GM19239 (cell line): ENCODE results near the gene ACOX3.
"Not testable (repeated sequence)": the region's sequence is repeated elsewhere in the genome, so short reads cannot be mapped to it uniquely, and the experiment has no call there.

Experiments used
- DNase-seq: peaks from one replicate; pipeline ENCODE4 v3.0.0; 2011; ENCODE audit warnings: low spot score; ENCODE audit not compliant: insufficient read length
- FAIRE-seq: peaks from 2 replicates; lab custom pipeline; 2011; peaks lifted over from hg19 to GRCh38; lab: Jason Lieb, UNC

ACOX3 gene

GRCh38 chr4:8345053-8345945 lies 95.2 kb downstream of the ACOX3 start:
- DNase-seq (no peak), FAIRE-seq (no peak)

- FAIRE-seq, result no peak
- DNase-seq, result no peak
Observed at GRCh38 chr4:8344377-8344776, 96.1 kb downstream of the ACOX3 start.

- FAIRE-seq, result no peak
Observed at GRCh38 chr4:8343967-8344331, 96.6 kb downstream of the ACOX3 start.

DNA sequence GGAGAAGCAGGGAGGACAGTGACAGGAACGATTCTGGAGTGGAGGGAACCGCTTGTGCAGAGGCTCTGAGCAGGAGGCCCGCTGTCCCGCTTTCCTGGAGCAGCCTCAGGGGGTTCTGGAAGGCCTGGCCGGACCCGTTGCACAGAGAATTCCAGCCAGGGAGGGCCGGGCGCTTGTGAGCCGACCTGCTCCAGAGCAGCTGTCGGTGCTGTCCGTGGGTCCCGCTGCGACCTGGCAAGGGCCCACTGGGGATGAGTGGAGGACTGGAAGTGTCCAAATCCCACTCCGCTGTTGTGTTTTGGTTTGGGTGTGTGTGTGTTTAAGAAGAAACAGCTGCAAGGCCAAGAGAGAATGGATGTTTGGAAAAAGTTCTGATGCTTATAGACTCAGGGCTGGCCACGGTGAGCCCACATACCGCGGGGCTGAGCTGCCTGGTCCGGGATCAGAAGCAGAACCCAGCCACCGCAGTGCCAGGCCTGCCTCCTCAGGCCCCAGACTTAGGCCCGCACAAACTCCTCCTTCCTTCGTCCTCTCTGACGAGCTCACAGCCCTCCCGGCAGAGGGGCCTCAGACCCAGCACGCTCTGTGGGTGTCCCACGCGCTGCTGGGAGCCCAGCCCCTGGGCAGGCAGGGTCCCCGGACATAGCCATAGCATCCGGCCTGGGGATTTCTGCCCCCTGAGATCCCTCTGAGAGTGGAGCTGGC lies 97.1 kb downstream of the ACOX3 start:
- FAIRE-seq (no peak), DNase-seq (no peak)

More at GRCh38 chr4:8343967-8344331, 96.6 kb downstream of the ACOX3 start:
- no peak for DNase-seq

DNA sequence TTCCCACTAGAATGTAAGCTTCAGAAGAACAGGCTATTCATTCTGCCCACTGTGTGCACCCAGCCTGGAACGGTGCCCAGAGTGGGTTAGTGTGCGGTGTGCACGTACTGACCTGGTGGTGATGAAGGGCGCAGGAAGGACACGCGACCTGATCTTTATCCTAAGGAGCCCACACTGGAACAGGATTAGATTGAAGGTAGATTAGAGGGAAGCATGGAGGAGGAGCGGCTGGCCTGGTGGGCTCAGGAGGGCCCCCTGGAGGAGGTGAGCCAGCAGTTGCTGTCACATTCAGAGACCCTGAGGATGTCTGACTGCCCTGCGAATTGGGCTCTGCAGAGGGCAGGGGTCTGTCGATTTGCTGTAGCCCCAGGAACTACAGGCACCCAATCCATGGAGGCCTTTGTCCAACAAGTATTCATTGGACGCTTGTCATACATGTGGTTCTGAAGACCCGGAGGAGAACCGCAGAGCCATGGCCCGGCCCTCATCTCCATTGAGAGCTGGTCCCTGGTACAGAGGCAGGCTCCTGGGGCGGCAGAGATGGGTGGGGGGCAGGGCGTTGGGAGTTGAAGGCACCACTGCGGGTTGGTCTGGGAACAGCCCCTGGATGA lies 97.8 kb downstream of the ACOX3 start:
- FAIRE-seq (no peak), DNase-seq (no peak)

GRCh38 chr4:8341691-8342090 lies 98.8 kb downstream of the ACOX3 start:
- FAIRE-seq (no peak), DNase-seq (no peak)

GRCh38 chr4:8341281-8341680 lies 99.2 kb downstream of the ACOX3 start:
- DNase-seq, FAIRE-seq: not testable (repeated sequence)

- FAIRE-seq (no peak), DNase-seq (no peak)
Observed at GRCh38 chr4:8340781-8341241, 99.7 kb downstream of the ACOX3 start.

DNA sequence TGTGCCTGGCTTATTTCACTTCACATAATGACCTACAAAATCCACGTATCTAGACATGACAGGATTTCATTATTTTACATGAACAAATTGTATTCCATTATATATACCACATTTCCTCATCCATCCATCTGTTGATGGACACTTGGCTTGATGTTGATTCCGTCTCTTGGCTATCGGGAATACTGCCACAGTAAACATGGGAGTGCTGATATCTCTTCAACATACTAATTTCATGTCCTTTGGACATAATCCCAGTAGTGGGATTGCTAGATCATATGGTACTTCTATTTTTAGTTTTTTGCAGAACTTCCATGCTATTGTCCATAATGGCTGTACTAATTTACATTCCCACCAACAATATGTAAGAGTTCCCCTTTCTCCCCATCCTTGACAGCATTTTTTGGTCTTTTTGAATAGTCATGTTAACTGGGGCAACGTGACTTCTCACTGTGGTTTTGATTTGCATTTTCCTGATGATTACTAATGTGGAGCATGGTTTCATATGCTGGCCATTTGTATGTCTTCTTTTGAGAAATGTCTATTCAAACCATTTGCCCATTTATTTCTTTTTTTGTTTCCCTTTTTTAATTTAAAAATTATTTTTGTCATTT lies 102.1 kb downstream of the ACOX3 start:
- FAIRE-seq (no peak), DNase-seq (no peak)

DNA sequence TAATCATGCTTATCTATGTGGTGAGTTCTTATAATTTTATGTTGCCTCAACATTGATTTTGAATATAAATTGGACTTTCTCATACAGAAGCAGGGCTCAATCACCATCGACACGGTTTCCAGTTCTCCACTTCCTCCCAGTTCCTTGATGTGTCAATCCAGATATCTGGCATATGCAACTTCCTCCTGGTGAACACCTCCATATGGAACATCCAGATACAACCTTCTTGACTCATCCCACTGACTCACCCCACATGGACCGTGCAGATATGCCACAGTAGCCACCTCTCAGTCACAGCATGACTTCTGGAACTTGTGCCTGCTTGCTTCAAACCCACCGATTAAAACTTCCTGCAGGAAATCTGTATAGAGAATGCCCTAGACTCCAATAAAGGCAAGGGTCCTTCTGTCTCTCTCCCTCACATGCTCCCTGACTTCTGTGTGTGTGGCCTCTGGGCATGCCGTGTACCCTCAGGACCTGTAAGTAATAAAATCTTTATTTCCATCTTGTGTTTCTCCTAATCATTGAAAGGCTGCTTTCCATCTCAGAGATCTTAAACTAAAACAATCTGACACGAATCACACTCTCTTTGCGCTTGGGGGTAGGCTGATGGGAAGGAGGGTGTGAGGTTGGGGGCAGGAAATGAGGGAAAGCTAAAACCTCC lies 104.0 kb downstream of the ACOX3 start:
- no peak for FAIRE-seq
- DNase-seq, result no peak

DNA sequence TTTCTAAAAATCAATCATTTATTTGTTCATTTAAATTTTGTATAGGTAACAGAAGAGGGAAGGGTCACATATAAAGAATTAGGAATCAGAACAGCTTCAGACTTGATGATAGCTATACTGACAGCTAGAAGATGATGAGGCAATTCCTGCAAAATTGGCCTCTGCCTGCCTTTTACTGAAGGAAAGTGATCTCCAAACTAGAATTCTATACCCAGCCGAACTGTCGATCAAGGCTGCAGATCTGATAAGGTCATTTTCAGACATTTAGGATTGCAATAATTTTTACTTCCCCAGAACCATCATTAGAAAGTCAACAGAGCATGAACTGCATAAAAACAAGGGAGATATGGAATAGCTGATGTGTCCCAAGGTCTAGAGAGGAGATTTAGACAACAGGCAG lies 104.7 kb downstream of the ACOX3 start:
- FAIRE-seq (no peak), DNase-seq (no peak)

DNA sequence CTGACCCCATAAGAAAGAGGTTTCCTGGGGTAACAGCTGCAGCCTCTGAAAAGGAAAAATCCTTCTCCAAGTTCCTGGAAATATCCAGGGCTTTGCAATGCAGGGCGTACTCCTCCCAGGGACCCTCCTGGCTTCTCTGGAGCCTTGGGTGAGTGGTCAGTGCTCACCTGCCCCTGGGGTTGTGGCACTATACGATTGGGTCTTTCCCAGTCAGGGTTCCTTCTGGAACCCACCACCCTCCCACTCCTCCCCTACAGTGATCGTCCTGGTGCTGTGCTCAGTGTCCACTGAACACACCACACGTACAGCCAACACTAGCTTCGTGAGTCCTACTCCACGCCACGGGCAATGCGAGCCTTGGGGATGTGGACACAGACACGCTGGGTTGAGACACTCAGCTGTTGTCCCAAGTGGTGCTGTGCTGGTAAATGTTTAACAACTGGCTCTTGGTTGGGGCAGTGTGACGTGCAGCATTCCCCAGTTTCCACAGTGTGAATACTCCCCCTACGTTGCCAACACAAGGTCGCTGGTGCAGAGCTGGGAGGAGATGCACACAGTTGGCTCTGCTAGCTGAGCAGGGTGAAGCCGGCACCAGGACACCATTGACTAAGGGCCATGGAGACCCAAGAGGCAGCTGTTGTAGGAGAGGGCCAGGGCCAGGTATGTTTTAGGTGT lies 105.6 kb downstream of the ACOX3 start:
- DNase-seq, result no peak
- no peak for FAIRE-seq

DNA sequence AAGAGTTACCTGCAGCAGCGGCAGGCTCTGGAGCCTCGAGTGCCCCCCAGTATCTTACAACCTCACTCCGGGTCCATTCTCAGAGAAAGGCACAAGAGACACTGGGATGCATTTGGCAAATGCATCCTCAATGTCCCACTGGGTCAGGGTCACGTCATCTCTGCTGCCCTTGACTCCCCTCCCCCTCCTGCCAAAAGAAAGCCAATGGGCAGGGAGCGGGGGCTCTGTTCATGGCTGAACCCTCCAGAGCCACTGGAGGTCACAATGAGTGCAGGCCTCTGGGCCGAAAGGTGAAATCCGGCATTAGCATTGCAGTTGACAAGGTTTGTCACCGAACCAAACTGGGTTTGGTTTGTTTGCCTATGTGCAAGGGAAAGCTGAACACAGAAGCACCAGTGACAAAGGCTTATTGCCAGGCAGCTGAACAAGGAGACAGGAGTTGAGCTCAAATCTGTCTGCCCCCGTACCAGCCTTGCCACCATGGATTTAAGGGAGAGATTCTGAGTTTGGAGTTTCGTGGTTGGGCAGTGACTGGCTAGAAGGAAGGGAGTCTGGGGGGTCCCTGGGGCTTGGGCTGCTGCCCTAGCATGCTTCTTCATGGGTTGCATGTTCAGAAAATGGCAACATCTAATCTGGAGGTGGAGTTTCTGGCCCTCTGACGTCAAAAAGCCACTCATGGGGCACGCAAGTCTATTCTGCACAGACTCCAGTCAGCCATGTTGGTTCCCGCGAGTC lies 106.6 kb downstream of the ACOX3 start:
- DNase-seq, result no peak
- no peak for FAIRE-seq

DNA sequence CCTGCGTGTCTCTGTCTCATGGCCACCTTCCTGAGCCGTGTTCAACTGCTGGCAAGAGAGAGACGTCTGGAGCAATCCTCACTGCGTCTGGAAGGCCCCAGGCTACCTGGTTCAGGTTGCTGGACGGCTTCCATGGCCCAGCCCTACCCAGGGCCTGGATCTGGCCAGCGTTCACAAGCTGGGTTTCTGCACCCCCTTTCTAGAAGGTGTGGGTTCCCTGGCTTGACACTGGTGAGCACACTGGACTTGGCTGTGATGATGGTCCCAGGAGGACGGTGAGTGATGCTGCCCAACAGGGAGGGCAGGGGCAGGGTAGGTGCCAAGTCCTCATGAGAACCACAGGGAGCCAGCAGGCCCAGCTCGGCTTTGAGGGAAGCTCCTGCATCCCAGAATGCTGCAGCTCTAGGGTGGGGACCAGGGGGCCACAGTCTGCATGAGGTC lies 107.6 kb downstream of the ACOX3 start:
- DNase-seq, result no peak
- FAIRE-seq, result no peak

DNA sequence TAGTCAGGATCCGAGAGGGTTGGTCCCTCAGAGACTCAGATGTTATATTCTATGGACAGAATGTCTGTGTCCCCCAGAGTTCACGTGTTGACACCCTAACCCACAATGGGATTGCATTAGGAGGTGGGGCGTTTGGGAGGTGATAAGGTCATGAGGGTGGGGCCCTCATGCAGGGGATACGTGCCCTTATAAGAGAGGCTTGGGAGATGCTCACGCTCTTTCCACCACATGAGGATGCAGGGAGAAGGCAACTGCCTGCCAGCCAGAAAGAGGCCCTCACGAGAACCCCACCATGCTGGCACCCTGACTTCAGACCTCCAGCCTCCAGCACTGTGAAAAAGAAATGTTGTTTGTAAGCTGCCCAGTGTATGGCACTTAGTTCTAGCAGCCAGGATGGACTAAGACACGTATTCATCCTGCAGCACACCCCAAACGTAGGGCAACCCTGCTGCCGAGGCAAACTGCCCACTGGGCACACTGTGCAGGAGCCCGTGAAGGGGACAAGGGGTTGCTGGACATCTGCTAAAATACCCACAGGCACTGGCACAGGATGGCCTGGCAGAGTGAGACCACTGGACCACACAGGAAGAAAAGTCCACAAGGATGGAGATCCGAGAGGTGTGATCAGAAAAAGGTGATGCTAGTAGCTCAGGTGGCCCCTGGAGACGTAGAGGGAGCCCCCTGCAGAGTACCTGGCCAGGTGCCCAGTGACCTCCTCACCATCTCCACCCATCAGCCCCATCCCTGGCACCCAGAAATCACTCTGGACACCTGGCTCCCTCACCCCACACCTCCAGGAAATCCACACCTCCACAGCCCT lies 108.3 kb downstream of the ACOX3 start:
- FAIRE-seq, result no peak
- DNase-seq, result no peak

DNA sequence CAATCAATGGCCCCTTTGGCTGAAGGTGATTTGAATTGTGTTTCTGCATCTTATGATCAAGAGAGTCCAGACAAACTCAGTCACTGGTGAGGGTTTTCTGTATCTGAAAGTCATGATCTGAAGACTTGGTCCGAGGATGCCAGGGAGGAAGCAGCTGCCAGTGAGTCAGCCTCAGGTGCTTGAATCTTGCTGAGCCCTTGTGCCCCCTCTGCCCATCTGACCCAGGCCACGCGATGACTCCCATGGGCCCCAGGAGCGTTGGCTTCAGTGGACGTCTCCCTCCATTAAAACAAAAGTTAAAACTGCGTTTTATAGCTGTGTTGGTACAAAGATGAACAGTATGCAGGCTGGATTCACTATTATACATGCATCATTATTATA lies 109.0 kb downstream of the ACOX3 start:
- FAIRE-seq, result no peak

DNA sequence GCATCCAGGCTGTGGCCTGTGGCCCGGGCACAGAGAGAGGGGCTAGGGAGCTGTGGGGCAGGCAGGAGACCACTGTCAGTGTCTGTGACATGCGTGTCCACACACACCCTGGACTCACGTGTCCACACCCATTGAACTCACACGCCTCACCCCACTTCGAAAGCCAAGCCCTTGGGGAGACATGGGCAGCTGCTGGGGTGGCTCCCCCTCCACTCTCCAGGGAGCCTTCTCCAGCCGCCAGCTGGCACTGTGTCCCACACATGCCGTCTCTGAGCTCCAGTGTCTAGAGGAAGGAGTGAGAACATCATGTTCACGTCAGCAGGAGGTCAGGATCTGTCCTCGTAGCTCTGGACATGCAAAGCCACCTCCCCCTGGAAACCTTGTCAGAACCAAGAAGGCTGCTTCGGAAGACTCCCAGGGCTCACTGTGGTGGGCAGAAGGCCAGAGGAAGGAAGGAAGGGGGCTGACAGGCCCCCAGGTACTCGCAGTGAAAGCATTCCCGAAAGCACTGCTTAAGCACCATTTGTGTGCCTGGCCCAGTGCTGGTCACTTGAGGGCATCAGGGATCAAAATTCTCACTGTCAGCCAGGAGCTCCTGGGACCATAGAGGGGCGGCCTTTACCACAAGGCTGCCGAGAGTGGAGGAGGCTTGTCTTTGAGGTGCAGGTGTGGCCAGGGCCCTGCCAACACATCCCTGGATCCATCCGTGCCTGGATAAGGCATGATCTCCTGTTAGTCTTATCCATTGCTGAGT lies 109.5 kb downstream of the ACOX3 start:
- FAIRE-seq (no peak), DNase-seq (no peak)

More for the DNA sequence above, 109.0 kb downstream of the ACOX3 start:
- DNase-seq, result no peak
